Neutrophil (primary cell): ENCODE results near the gene DISC1.

ENCODE experiments used
- H3K27ac ChIP-seq: fragments of 200-600 bp; sonication (generic); 2 replicates; pipeline ENCODE4 v1.5.1; 2016; ENCODE audit warnings: mild to moderate bottlenecking, moderate library complexity
- H3K27me3 ChIP-seq: fragments of 200-600 bp; sonication (generic); 2 replicates; pipeline ENCODE4 v1.6.0; 2016; ENCODE audit warnings: mild to moderate bottlenecking
- H3K36me3 ChIP-seq: fragments of 200-600 bp; sonication (generic); 2 replicates; pipeline ENCODE4 v1.5.1; 2017
- H3K4me1 ChIP-seq, 2 experiments: fragments of 200-600 bp in 1 of 2; sonication (generic) in 1 of 2; 1 replicate in 1 of 2; 2 replicates in 1 of 2; pipeline versions ENCODE4 v1.5.1 to v1.6.1; 2013 to 2016; ENCODE audit warnings: low read depth in 1 of 2, low read length in 1 of 2, mild to moderate bottlenecking in 1 of 2, moderate library complexity in 1 of 2; ENCODE audit not compliant: control insufficient read depth in 1 of 2, insufficient read depth in 1 of 2
- H3K4me3 ChIP-seq, 2 experiments: fragments of 200-600 bp in 1 of 2; sonication (generic) in 1 of 2; 1 replicate in 1 of 2; 2 replicates in 1 of 2; pipeline ENCODE4 v1.5.1; 2013 to 2016; ENCODE audit warnings: low read depth in 1 of 2, low read length in 1 of 2, mild to moderate bottlenecking in 1 of 2, moderate library complexity in 1 of 2
- H3K9me3 ChIP-seq: fragments of 200-600 bp; sonication (generic); 2 replicates; pipeline ENCODE4 v1.5.1; 2016
- CTCF ChIP-seq: fragments of 200-600 bp; sonication (generic); IDR thresholded peaks from 2 replicates; pipeline ENCODE4 v1.5.1; 2016; ENCODE audit warnings: antibody characterized with exemption

DISC1 gene

GRCh38 chr1:231998791-231999190 is 372.2 kb downstream of the DISC1 start:
- no peaks in the 10 kb centered on the region for H3K4me1 ChIP-seq
- no peaks in the 10 kb centered on the region for H3K36me3 ChIP-seq
- H3K27me3 ChIP-seq, result no peaks in the 10 kb centered on the region
- no peaks in the 10 kb centered on the region for H3K9me3 ChIP-seq
- no peak overlapping the region for H3K27ac ChIP-seq
- no peak for TF ChIP-seq CTCF
- no peak overlapping the region for H3K4me3 ChIP-seq

DNA sequence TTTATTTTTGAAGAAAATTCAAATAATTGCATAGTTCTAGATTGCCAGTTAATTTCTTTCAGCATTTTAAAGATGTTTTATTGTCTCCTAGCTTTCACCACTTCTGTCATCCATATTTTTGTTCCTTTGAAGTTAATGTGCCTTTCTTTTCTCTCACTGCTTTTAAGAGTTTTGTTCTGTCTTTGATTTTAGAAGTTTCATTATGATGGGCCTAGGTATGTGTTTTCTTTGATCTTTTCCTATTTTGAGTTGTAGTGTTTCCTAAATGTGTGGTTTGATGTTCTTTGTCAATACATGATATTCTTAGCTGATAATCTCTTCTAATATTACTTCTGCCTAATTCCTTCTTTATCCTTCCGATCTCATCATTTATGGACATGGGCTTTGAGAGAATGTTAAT is 378.7 kb downstream of the DISC1 start:
- H3K4me3 ChIP-seq, result no peak overlapping the region
- H3K36me3 ChIP-seq, result peaks cover 5% of the 10 kb centered on the region
- H3K4me1 ChIP-seq, result no peaks in the 10 kb centered on the region
- no peaks in the 10 kb centered on the region for H3K9me3 ChIP-seq
- no peaks in the 10 kb centered on the region for H3K27me3 ChIP-seq
- TF ChIP-seq CTCF, result no peak
- no peak overlapping the region for H3K27ac ChIP-seq

DNA sequence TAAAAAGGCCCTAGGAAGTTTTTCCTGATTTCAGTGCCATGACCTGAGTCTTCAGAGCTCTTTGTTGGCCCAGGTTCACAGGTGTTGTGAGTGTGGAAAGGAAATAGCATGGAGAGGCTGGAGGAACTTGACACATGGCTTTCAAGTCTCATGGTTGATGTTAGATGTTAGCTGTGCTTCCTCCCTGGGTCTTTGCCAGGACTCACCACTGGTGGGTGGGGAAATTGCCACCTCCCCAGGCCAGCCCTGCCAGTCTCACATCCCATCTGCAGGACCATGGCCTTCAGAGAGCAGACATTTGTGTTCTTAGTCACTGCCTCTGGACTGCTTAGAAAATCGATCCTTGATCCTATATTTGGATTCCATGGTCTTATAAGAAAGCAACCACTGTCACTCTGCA is 383.2 kb downstream of the DISC1 start:
- Histone ChIP-seq H3K36me3 (peaks cover 5% of the 10 kb centered on the region), H3K9me3 (no peaks in the 10 kb centered on the region), H3K4me1 (no peaks in the 10 kb centered on the region), H3K27me3 (no peaks in the 10 kb centered on the region), H3K4me3 (no peak overlapping the region), H3K27ac (no peak overlapping the region)
- TF ChIP-seq CTCF, result no peak

GRCh38 chr1:232011961-232012360 is 385.4 kb downstream of the DISC1 start:
- no peak for TF ChIP-seq CTCF
- no peaks in the 10 kb centered on the region for H3K4me1 ChIP-seq
- H3K27me3 ChIP-seq, result no peaks in the 10 kb centered on the region
- H3K36me3 ChIP-seq, result peaks cover 5% of the 10 kb centered on the region
- no peaks in the 10 kb centered on the region for H3K9me3 ChIP-seq
- H3K27ac ChIP-seq, result no peak overlapping the region
- no peak overlapping the region for H3K4me3 ChIP-seq

GRCh38 chr1:232012773-232013386 is 386.3 kb downstream of the DISC1 start:
- Histone ChIP-seq H3K27ac (no peak overlapping the region), H3K9me3 (no peaks in the 10 kb centered on the region), H3K4me1 (no peaks in the 10 kb centered on the region), H3K36me3 (peaks cover 5% of the 10 kb centered on the region), H3K27me3 (no peaks in the 10 kb centered on the region), H3K4me3 (no peak overlapping the region)
- TF ChIP-seq CTCF, result no peak

GRCh38 chr1:232014941-232015340 is 388.4 kb downstream of the DISC1 start:
- Histone ChIP-seq H3K4me1 (no peaks in the 10 kb centered on the region), H3K27me3 (no peaks in the 10 kb centered on the region), H3K4me3 (no peak overlapping the region), H3K36me3 (peaks cover 2% of the 10 kb centered on the region), H3K9me3 (no peaks in the 10 kb centered on the region), H3K27ac (no peak overlapping the region)
- TF ChIP-seq CTCF, result no peak
